ENCODE results near the gene CALU. TPM values are rescaled to one million over a fixed set of nuclear protein-coding genes. Genes with fewer than 3 reads are reported as not detected.

The CALU gene
- total RNA-seq, 1 experiment from 2014 or later, result 168 TPM

- Histone ChIP-seq H2BK15ac (ENCODE audit: low read depth, low read length) (no peak overlapping the region), H3K4ac (ENCODE audit: low read depth, low read length) (no peak overlapping the region), H2BK12ac (ENCODE audit: insufficient read length, low read depth, low read length) (no peak overlapping the region), H3K27ac (ENCODE audit: insufficient read length, low read depth, low read length) (no peak overlapping the region), H3K79me1 (ENCODE audit: insufficient read depth, low read depth, low read length, poor library complexity, severe bottlenecking) (no peaks in the 10 kb centered on the region), H3K18ac (ENCODE audit: insufficient read length, low read depth, low read length) (no peak overlapping the region), H3K14ac (ENCODE audit: insufficient read depth, low read length) (no peak overlapping the region), H3K23me2 (ENCODE audit: insufficient read length, low read depth, low read length, poor library complexity, severe bottlenecking) (peaks cover 12% of the 10 kb centered on the region), H3K9me3 (ENCODE audit: control insufficient read depth, low read depth, low read length) (no peaks in the 10 kb centered on the region), H3K23ac (ENCODE audit: insufficient read length, low read depth, low read length) (no peak overlapping the region), H2BK5ac (ENCODE audit: insufficient read length, low read length) (no peak overlapping the region), H3K27me3 (ENCODE audit: insufficient read depth, low read length) (no peaks in the 10 kb centered on the region), H4K8ac (replicated peaks; ENCODE audit: insufficient read length, low read depth, low read length) (no peak overlapping the region), H2AK5ac (ENCODE audit: insufficient read length, low read length) (no peak overlapping the region), H3K4me1 (ENCODE audit: insufficient read depth, low read length) (no peaks in the 10 kb centered on the region; the same call in 1 of the 2 replicates), H2AFZ (ENCODE audit: low read length) (no peak overlapping the region), H4K20me1 (ENCODE audit: control insufficient read depth, insufficient read depth, insufficient read length) (no peaks in the 10 kb centered on the region), H2BK120ac (ENCODE audit: low read depth, low read length, poor library complexity, severe bottlenecking) (no peak overlapping the region), H3K79me2 (ENCODE audit: insufficient read depth, low read length) (no peaks in the 10 kb centered on the region), H3K4me2 (ENCODE audit: insufficient read depth, insufficient read length, low read length) (no peak overlapping the region), H3K9ac (ENCODE audit: extremely low read depth, insufficient read length, low read length) (no peak overlapping the region), H4K91ac (ENCODE audit: insufficient read length, low read depth, low read length) (no peak overlapping the region), H4K5ac (ENCODE audit: insufficient read length, low read depth, low read length) (no peak overlapping the region), H2BK20ac (ENCODE audit: low read depth, low read length, poor library complexity, severe bottlenecking) (no peak overlapping the region), H3K56ac (ENCODE audit: insufficient read length, low read depth, low read length) (no peak overlapping the region), H3T11ph (ENCODE audit: low read length) (no peak overlapping the region)
- DNase-seq, result no peak
- Mint-ChIP-seq H3K27me3 (ENCODE audit: low read depth) (peaks cover 11% of the 10 kb centered on the region), H3K27ac (peak overlapping the region in 2 of 3 experiments; percentile 29 to 64; a peak in 3 of 7 replicates), H3K36me3 (ENCODE audit: insufficient read depth in 1 of 3, low read depth in 3 of 3) (peaks cover 21 to 38% (median 37%) of the 10 kb centered on the region in 3 experiments), H3K4me3 (no peak overlapping the region; a peak in 1 of 5 replicates), H3K4me1 (peaks cover 41 to 42% of the 10 kb centered on the region in 2 experiments), H3K9me3 (no peaks in the 10 kb centered on the region; a peak in 1 of 5 replicates)
- TF ChIP-seq, protein P1, sequence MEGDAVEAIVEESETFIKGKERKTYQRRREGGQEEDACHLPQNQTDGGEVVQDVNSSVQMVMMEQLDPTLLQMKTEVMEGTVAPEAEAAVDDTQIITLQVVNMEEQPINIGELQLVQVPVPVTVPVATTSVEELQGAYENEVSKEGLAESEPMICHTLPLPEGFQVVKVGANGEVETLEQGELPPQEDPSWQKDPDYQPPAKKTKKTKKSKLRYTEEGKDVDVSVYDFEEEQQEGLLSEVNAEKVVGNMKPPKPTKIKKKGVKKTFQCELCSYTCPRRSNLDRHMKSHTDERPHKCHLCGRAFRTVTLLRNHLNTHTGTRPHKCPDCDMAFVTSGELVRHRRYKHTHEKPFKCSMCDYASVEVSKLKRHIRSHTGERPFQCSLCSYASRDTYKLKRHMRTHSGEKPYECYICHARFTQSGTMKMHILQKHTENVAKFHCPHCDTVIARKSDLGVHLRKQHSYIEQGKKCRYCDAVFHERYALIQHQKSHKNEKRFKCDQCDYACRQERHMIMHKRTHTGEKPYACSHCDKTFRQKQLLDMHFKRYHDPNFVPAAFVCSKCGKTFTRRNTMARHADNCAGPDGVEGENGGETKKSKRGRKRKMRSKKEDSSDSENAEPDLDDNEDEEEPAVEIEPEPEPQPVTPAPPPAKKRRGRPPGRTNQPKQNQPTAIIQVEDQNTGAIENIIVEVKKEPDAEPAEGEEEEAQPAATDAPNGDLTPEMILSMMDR (conservative IDR thresholded peaks at IDR 0.05), result peak; percentile 26; the same call in 2 of the 3 replicates
- no CpG with 5 or more reads among the region's 3 CpGs for WGBS (ENCODE audit: extremely low coverage, insufficient read length, low lambda C conversion rate)
Observed at GRCh38 chr7:128794020-128794419, 54.9 kb downstream of the CALU start.

Measured in H9 (cell line).